ENCODE results near the gene FAM169A. TPM values are rescaled to one million over a fixed set of nuclear protein-coding genes. Genes with fewer than 3 reads are reported as not detected.
"Not testable (repeated sequence)": the region's sequence is repeated elsewhere in the genome, so short reads cannot be mapped to it uniquely, and the experiment has no call there.

Gene FAM169A
- total RNA-seq, 1 experiment from 2014 or later: 13.5 TPM

DNA sequence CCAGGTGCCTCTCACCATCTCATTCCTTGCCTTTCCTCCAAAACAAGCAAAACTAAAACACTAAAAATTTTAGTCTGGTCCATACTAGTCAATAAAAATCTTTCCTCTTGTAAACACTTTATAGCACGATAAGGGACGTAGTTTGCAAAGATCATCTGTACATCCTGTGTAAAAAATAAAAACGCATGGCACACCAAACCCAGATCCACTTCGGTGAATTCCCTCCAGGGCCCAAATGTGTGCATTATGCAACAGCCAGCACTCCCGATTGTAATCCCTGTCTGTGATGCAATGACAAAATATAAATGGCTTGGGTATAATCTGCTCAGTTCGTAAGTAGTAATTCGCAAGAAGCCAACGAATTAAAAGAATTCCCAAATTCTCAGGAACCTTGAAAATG, 1.4 kb downstream of the FAM169A start:
- peak; percentile 46 for DNase-seq (ENCODE audit: unreplicated experiment)
- TF ChIP-seq, protein P1, sequence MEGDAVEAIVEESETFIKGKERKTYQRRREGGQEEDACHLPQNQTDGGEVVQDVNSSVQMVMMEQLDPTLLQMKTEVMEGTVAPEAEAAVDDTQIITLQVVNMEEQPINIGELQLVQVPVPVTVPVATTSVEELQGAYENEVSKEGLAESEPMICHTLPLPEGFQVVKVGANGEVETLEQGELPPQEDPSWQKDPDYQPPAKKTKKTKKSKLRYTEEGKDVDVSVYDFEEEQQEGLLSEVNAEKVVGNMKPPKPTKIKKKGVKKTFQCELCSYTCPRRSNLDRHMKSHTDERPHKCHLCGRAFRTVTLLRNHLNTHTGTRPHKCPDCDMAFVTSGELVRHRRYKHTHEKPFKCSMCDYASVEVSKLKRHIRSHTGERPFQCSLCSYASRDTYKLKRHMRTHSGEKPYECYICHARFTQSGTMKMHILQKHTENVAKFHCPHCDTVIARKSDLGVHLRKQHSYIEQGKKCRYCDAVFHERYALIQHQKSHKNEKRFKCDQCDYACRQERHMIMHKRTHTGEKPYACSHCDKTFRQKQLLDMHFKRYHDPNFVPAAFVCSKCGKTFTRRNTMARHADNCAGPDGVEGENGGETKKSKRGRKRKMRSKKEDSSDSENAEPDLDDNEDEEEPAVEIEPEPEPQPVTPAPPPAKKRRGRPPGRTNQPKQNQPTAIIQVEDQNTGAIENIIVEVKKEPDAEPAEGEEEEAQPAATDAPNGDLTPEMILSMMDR (IDR thresholded peaks at IDR 0.05; ENCODE audit: unreplicated experiment): no peak
- no peaks in the 10 kb centered on the region for H3K9me3 Mint-ChIP-seq (ENCODE audit: unreplicated experiment)
- TSS peak; percentile 45 for BruUV-seq (replicated peaks)
- H3K27me3 Mint-ChIP-seq (ENCODE audit: insufficient read depth, unreplicated experiment): no peaks in the 10 kb centered on the region
- H3K27ac Mint-ChIP-seq (ENCODE audit: low read depth, unreplicated experiment): peak overlapping the region; percentile 91
- intact Hi-C loops (cut with micrococcal nuclease): no loop called here
- peak overlapping the region; percentile 84 for H3K4me3 Mint-ChIP-seq (ENCODE audit: unreplicated experiment)
- H3K36me3 Mint-ChIP-seq (ENCODE audit: insufficient read depth, unreplicated experiment): no peaks in the 10 kb centered on the region
- POLR2A ChIA-PET: interaction anchor here (0.7 to 7.9 kb wide), 5 partner anchors 13 to 645 kb away, joined by 3 to 64 read pairs (median 7); partner anchors contain the start of genes GFM2 and NSA2
- CTCF ChIA-PET: interaction anchor here (0.6 to 1.4 kb wide), 2 partner anchors 11 to 41 kb away, joined by 5 to 6 read pairs; no protein-coding TSS in a partner anchor
- peaks cover 16% of the 10 kb centered on the region for H3K4me1 Mint-ChIP-seq (ENCODE audit: insufficient read depth, unreplicated experiment)

DNA sequence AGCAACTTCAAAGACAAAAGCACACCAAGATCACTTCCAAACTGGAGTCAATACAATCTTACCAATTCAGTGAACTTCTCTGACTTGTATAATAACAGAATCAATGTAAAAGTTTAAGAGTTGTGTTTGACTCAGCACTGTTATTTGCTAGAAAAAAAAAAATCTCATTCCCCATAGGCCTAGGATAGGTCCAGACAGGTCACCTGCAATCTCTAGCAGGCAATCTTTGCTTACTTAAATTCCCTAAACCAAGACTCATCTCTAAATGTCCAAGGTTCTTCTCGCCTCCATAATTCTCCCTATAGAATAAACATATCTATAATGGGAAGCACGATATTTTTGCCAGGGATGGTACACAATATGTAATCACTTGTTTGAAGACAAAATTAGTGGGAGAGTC, 2.5 kb downstream of the FAM169A start:
- Mint-ChIP-seq H3K27me3 (ENCODE audit: insufficient read depth, unreplicated experiment) (no peaks in the 10 kb centered on the region), H3K36me3 (ENCODE audit: insufficient read depth, unreplicated experiment) (no peaks in the 10 kb centered on the region), H3K4me1 (ENCODE audit: insufficient read depth, unreplicated experiment) (peaks cover 16% of the 10 kb centered on the region), H3K4me3 (ENCODE audit: unreplicated experiment) (no peak overlapping the region), H3K9me3 (ENCODE audit: unreplicated experiment) (no peaks in the 10 kb centered on the region), H3K27ac (ENCODE audit: low read depth, unreplicated experiment) (no peak overlapping the region)
- ChIA-PET CTCF (interaction anchor here (0.6 to 1.0 kb wide), 3 partner anchors 52 to 99 kb away, joined by 3 read pairs; no protein-coding TSS in a partner anchor), POLR2A (interaction anchor here (1.0 to 7.9 kb wide), 2 partner anchors 12 to 96 kb away, joined by 5 to 64 read pairs; partner anchors contain the start of genes GFM2 and NSA2)
- no TSS peak for BruUV-seq (replicated peaks)
- DNase-seq (ENCODE audit: unreplicated experiment): no peak
- intact Hi-C loops (cut with micrococcal nuclease): no loop called here
- TF ChIP-seq, protein P1 (IDR thresholded peaks at IDR 0.05; ENCODE audit: unreplicated experiment): no peak

DNA sequence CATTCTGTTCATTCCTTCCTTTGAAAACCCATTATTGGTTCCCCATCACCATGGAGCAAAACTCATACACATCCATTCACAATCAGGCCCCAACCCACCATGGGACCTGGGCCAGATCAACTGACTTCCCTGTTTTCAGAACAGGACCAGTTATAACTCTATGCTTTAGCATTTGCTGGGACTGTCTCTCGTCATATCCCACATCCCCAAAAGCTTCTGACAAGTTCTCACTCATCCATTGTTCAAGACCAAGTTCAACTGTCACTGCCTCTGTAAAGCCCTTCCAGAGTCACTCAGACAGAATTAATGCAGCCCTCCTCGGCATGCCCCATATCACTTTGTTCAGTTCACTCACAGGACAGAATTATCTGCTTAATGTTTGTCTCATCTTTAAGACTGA, 4.0 kb downstream of the FAM169A start:
- no peaks in the 10 kb centered on the region for H3K9me3 Mint-ChIP-seq (ENCODE audit: unreplicated experiment)
- no peak overlapping the region for H3K27ac Mint-ChIP-seq (ENCODE audit: low read depth, unreplicated experiment)
- intact Hi-C loops (cut with micrococcal nuclease): no loop called here
- no peaks in the 10 kb centered on the region for H3K36me3 Mint-ChIP-seq (ENCODE audit: insufficient read depth, unreplicated experiment)
- CTCF ChIA-PET: interaction anchor here (1.4 kb wide), 1 partner anchor 11 kb away, joined by 4 read pairs; no protein-coding TSS in a partner anchor
- POLR2A ChIA-PET: interaction anchor here (0.7 to 7.9 kb wide), 2 partner anchors 10 to 1363 kb away, joined by 3 to 64 read pairs; no protein-coding TSS in a partner anchor
- H3K4me3 Mint-ChIP-seq (ENCODE audit: unreplicated experiment): no peak overlapping the region
- H3K27me3 Mint-ChIP-seq (ENCODE audit: insufficient read depth, unreplicated experiment): no peaks in the 10 kb centered on the region
- H3K4me1 Mint-ChIP-seq (ENCODE audit: insufficient read depth, unreplicated experiment): peaks cover 16% of the 10 kb centered on the region
- TF ChIP-seq, protein P1 (IDR thresholded peaks at IDR 0.05; ENCODE audit: unreplicated experiment): no peak
- no peak for DNase-seq (ENCODE audit: unreplicated experiment)
- BruUV-seq (replicated peaks): no TSS peak

DNA sequence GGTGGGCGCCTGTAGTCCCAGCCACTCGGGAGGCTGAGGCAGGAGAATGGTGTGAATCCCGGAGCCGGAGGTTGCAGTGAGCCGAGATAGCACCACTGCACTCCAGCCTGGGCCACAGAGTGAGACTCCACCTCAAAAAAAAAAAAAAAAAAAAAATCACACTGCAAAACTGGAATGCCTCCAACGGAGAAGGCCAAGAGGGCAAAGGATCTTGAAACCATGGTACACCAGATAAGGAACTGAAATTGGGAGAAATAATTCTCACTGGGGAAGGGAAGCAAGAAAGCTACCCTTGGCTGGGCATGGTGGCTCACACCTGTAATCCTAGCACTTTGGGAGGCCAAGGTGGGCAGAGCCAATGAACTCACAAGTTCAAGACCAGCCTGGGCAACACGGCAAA, 9.2 kb downstream of the FAM169A start:
- POLR2A ChIA-PET: interaction anchor here (0.6 kb wide), 1 partner anchor 579 kb away, joined by 3 read pairs; no protein-coding TSS in a partner anchor
- H3K4me1 Mint-ChIP-seq (ENCODE audit: insufficient read depth, unreplicated experiment); H3K27ac Mint-ChIP-seq (ENCODE audit: low read depth, unreplicated experiment); intact Hi-C loops (cut with micrococcal nuclease); H3K4me3 Mint-ChIP-seq (ENCODE audit: unreplicated experiment); CTCF ChIA-PET; H3K9me3 Mint-ChIP-seq (ENCODE audit: unreplicated experiment); H3K36me3 Mint-ChIP-seq (ENCODE audit: insufficient read depth, unreplicated experiment); DNase-seq (ENCODE audit: unreplicated experiment); BruUV-seq (replicated peaks); H3K27me3 Mint-ChIP-seq (ENCODE audit: insufficient read depth, unreplicated experiment): not testable (repeated sequence)
